Amniotic epithelial cell (primary cell): ENCODE data around the gene TIMM22.
"Not testable (repeated sequence)": the region's sequence is repeated elsewhere in the genome, so short reads cannot be mapped to it uniquely, and the experiment has no call there.

Source experiments
- DNase-seq: peaks from one replicate; pipeline ENCODE4 v3.0.0-alpha.2; 2010; ENCODE audit warnings: low read depth

Gene TIMM22

GRCh38 chr17:1039511-1040215, 42.7 kb downstream of the TIMM22 start:
- no peak for DNase-seq

DNA sequence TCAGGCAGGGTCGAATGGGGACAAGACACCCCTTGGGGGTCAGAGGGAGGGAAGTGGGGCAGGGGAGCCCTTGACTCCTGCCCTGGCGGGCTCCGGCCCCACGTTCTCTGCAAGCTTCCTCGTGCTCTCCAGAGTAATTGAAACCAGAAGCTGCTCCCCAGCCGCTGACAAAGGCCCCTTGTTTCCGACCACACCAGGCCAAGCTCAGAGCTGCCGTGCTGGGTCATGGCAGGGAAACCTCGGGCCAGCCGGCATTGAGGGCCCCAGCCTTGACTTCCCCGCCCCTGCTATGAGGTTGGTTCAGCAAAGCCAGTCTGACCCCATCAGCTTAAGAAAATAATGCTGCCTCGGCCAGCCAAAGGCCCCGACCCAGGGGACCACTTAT, 43.3 kb downstream of the TIMM22 start:
- DNase-seq = no peak

- DNase-seq = no peak
Measured at GRCh38 chr17:1041746-1042145, 44.8 kb downstream of the TIMM22 start.

- no peak for DNase-seq
Measured at GRCh38 chr17:1042486-1042885, 45.6 kb downstream of the TIMM22 start.

- no peak for DNase-seq
Measured at GRCh38 chr17:1043601-1044251, 46.8 kb downstream of the TIMM22 start.

DNA sequence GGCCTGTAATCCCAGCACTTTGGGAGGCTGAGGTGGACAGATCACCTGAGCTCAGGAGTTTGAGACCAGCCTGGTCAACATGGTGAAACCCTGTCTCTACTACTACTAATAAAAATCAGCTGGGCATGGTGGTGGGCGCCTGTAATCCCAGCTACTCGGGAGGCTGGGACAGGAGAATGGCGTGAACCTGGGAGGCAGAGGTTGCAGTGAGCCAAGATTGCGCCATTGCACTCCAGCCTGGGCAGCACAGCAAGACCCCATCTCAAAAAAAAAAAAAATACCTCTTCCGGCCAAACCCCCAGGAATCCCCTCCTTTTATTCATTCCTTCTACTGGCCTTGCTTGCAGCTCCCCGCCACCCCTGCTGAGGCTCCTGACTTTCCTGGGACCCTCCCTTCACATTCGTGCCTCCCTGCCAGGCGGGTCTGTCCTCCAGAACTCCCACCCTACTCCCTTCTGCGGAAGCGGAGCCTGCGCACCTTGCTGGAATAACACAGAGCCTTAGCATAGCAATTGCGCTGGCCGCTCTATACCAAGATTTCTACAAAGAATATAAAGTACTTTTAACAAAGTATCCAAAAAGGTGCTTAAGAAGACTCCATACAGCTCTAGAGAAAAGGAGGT, 47.6 kb downstream of the TIMM22 start:
- not testable (repeated sequence) for DNase-seq

GRCh38 chr17:1045456-1045855, 48.5 kb downstream of the TIMM22 start:
- no peak for DNase-seq

GRCh38 chr17:1047177-1047878, 50.4 kb downstream of the TIMM22 start:
- peak; percentile 87 for DNase-seq

- DNase-seq = no peak
Measured at GRCh38 chr17:1047879-1048470, 51.0 kb downstream of the TIMM22 start.

GRCh38 chr17:1048516-1049115, 51.7 kb downstream of the TIMM22 start:
- DNase-seq = not testable (repeated sequence)

DNA sequence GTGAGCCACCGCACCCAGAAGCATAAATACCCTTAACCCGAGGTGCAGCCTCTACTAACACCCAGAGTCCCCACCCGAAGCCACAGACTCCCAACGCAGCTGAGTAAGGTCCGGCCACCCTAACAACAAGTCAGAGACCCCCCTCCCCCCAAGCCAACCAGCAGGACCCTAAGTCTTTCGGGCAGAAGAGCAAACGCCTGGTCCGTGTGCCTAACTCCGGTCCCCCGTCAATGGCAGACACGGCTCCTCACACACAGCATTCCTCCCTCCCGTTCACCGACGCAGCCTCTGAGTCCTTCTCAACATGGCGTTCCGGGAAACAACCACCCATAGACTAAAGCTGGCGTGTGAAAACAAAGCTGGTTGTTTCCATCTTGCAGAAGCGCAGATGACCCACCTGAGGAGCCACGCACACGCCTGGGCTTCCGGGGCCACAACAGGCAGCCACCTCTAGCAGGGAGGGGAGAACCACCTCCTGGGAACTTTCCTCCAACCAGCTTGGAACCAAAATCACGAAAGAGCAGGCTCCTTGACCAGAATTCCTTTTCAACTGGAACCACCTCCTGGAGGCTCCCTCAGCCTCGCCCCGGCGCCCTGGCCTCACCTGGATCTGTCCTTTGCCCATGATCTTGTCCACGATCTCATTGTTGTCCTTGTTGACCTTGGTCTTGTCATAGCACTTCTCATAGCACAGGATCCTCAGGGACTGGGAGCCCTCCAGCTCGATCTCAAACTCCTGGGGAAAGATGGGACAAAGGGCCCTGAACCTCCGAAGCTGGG, 52.7 kb downstream of the TIMM22 start:
- DNase-seq = no peak

- no peak for DNase-seq
Measured at GRCh38 chr17:1050246-1050995, 53.5 kb downstream of the TIMM22 start.

- DNase-seq = no peak
Measured at GRCh38 chr17:1050996-1051925, 54.3 kb downstream of the TIMM22 start.
